HCT116 (cell line): Measurements from ENCODE around the gene FAM162A. TPM values are rescaled to one million over a fixed set of nuclear protein-coding genes. Genes with fewer than 3 reads are reported as not detected.

ENCODE experiments used
- ATAC-seq: fragments of 200-7000 bp; cut with Tn5 transposase; 2 replicates; pipeline ENCODE4 v1.9.1; 2020; ENCODE audit warnings: mild to moderate bottlenecking, moderate library complexity
- BruUV-seq: library from RNA; stranded (reverse); fragments of 400-500 nt; replicated peaks from 2 replicates; lab custom pipeline; 2021; lab: Mats Ljungman, UMichigan
- CTCF ChIA-PET: fragments of 300-600 bp; sonication (Branson Sonifier 250); formaldehyde crosslinking; loops from one replicate; lab custom pipeline; 2021; ENCODE audit warnings: antibody characterized with exemption; lab: Charles Lee
- POLR2A ChIA-PET: fragments of 300-600, 350-600 bp; sonication (Branson Sonifier 250); formaldehyde crosslinking; loops from one replicate; lab custom pipeline; 2021; ENCODE audit warnings: antibody characterized with exemption; lab: Charles Lee
- RAD21 ChIA-PET, 2 experiments: fragments of 300-600 bp; sonication (Branson Sonifier 250); formaldehyde crosslinking; loops; one replicate each; lab custom pipeline; 2023; ENCODE audit warnings: low total read pairs in 2 of 2; ENCODE audit not compliant: uncharacterized antibody in 2 of 2, unreplicated experiment in 2 of 2, low non-redundant PET in 1 of 2; lab: Charles Lee
- DNase-seq: peaks from one replicate; pipeline ENCODE4 v3.0.0-alpha.2; 2010; ENCODE audit warnings: low read depth, low spot score
- H2AFZ ChIP-seq: fragments of 200-600 bp; shearing (Covaris generic), sonication (generic); 2 replicates; pipeline ENCODE4 v1.6.1; 2017; ENCODE audit warnings: low read depth, mixed run types, mixed read lengths, antibody characterized with exemption, low read length; ENCODE audit not compliant: poor library complexity, severe bottlenecking
- H3K27ac ChIP-seq: 2 replicates; pipeline ENCODE4 v1.5.1; 2012; ENCODE audit warnings: low read depth, low read length
- H3K27me3 ChIP-seq: fragments of 200-600 bp; sonication (generic); 2 replicates; pipeline ENCODE4 v1.6.1; 2016; ENCODE audit warnings: mixed run types, low read length, mixed read lengths; ENCODE audit not compliant: insufficient read depth
- H3K36me3 ChIP-seq, 2 experiments: fragments of 200-500 bp in 1 of 2; fragments of 200-600 bp in 1 of 2; sonication (Bioruptor generic) in 1 of 2; sonication (generic) in 1 of 2; 2 replicates each; pipeline versions ENCODE4 v1.5.1 to v1.6.1; 2014 to 2016; ENCODE audit warnings: low read length in 2 of 2, inconsistent platforms in 1 of 2, mixed read lengths in 1 of 2, mixed run types in 1 of 2; ENCODE audit not compliant: insufficient read depth in 2 of 2, control insufficient read depth in 1 of 2
- H3K4me1 ChIP-seq, 2 experiments: fragments of 200-600 bp in 1 of 2; sonication (generic) in 1 of 2; 2 replicates each; pipeline versions ENCODE4 v1.5.1 to v1.6.1; 2012 to 2017; ENCODE audit warnings: low read length in 2 of 2, inconsistent platforms in 1 of 2, mild to moderate bottlenecking in 1 of 2, mixed read lengths in 1 of 2, mixed run types in 1 of 2, moderate library complexity in 1 of 2; ENCODE audit not compliant: insufficient read depth in 2 of 2, control insufficient read depth in 1 of 2
- H3K4me2 ChIP-seq: fragments of 200-600 bp; sonication (generic); 2 replicates; pipeline ENCODE4 v1.6.1; 2017; ENCODE audit warnings: mixed run types, low read length, mixed read lengths
- H3K4me3 ChIP-seq, 2 experiments: fragments of 200-600 bp in 1 of 2; sonication (generic) in 1 of 2; replicated peaks in 1 of 2; 2 replicates each; pipeline ENCODE4 v1.5.1; 2011 to 2016; ENCODE audit warnings: low read length in 2 of 2, control low read depth in 1 of 2, low read depth in 1 of 2, mild to moderate bottlenecking in 1 of 2, mixed read lengths in 1 of 2, mixed run types in 1 of 2
- H3K79me2 ChIP-seq: fragments of 200-600 bp; sonication (generic); 2 replicates; pipeline ENCODE4 v1.6.1; 2017; ENCODE audit warnings: mild to moderate bottlenecking, mixed run types, low read length, moderate library complexity, mixed read lengths; ENCODE audit not compliant: insufficient read depth
- H3K9ac ChIP-seq: fragments of 200-600 bp; sonication (generic); 2 replicates; pipeline ENCODE4 v1.6.1; 2016; ENCODE audit warnings: low read length, mixed read lengths
- H3K9me2 ChIP-seq: fragments of 200-600 bp; sonication (generic), shearing (Covaris generic); 2 replicates; pipeline ENCODE4 v1.6.1; 2017; ENCODE audit warnings: mixed run types, mild to moderate bottlenecking, moderate library complexity; ENCODE audit not compliant: insufficient read depth
- H3K9me3 ChIP-seq, 2 experiments: fragments of 200-500 bp in 1 of 2; fragments of 200-600 bp in 1 of 2; sonication (Bioruptor generic) in 1 of 2; sonication (generic) in 1 of 2; 2 replicates each; pipeline ENCODE4 v1.6.1; 2014 to 2017; ENCODE audit warnings: low read length in 2 of 2, mixed read lengths in 2 of 2, inconsistent platforms in 1 of 2, low read depth in 1 of 2, mild to moderate bottlenecking in 1 of 2, mixed run types in 1 of 2, moderate library complexity in 1 of 2; ENCODE audit not compliant: control insufficient read depth in 1 of 2, insufficient read depth in 1 of 2
- H4K20me1 ChIP-seq: fragments of 200-600 bp; sonication (generic), shearing (Covaris generic); 2 replicates; pipeline ENCODE4 v1.6.1; 2017; ENCODE audit warnings: mixed run types, mild to moderate bottlenecking, moderate library complexity; ENCODE audit not compliant: insufficient read depth
- CBX3 ChIP-seq: IDR thresholded peaks from 2 replicates; pipeline ENCODE4 v1.6.1; 2012; ENCODE audit warnings: low read depth
- CTCF ChIP-seq, 3 experiments: fragments of 200-600 bp in 1 of 3; sonication (generic) in 1 of 3; IDR thresholded peaks in 2 of 3; conservative IDR thresholded peaks in 1 of 3; 2 replicates each; pipeline ENCODE4 v1.5.1; 2012 to 2017; ENCODE audit warnings: low read depth in 2 of 3, low read length in 2 of 3, antibody characterized with exemption in 1 of 3, borderline replicate concordance in 1 of 3, control low read depth in 1 of 3, mild to moderate bottlenecking in 1 of 3, mixed read lengths in 1 of 3, mixed run types in 1 of 3, moderate library complexity in 1 of 3; ENCODE audit not compliant: insufficient read depth in 1 of 3
- EGR1 ChIP-seq: IDR thresholded peaks from 2 replicates; pipeline ENCODE4 v1.6.1; 2012; ENCODE audit warnings: low read depth
- EZH2phosphoT487 ChIP-seq: fragments of 200-600 bp; IDR thresholded peaks from 2 replicates; pipeline ENCODE4 v1.6.1; 2018; ENCODE audit warnings: antibody characterized with exemption, borderline replicate concordance
- JUND ChIP-seq: IDR thresholded peaks from 2 replicates; pipeline ENCODE4 v1.6.1; 2012
- REST ChIP-seq: IDR thresholded peaks from 2 replicates; pipeline ENCODE4 v1.6.1; 2012; ENCODE audit warnings: low read depth
- SIN3A ChIP-seq: IDR thresholded peaks from 2 replicates; pipeline ENCODE4 v1.6.1; 2012; ENCODE audit warnings: low read depth
- TCF7L2 ChIP-seq: IDR thresholded peaks from 2 replicates; pipeline ENCODE4 v1.7.0; 2011; ENCODE audit warnings: borderline replicate concordance, inconsistent platforms; ENCODE audit not compliant: insufficient read depth, insufficient read length; ENCODE audit errors: extremely low read depth
- ZBTB33 ChIP-seq: IDR thresholded peaks from 2 replicates; pipeline ENCODE4 v1.6.1; 2011; ENCODE audit warnings: mild to moderate bottlenecking, low read length, moderate library complexity; ENCODE audit not compliant: insufficient replicate concordance; ENCODE audit errors: extremely low read depth
- intact Hi-C: fragments of 100-400 bp; cut with micrococcal nuclease; formaldehyde crosslinking; loops from 2 replicates; pipeline ENCODE4 v1.10.0; 2022
- total RNA-seq: library from RNA; stranded (reverse); gene quantifications from one replicate; pipeline ENCODE4 v1.2.1, GENCODE V29; 2021; ENCODE audit not compliant: unreplicated experiment

The FAM162A gene
- total RNA-seq, 1 experiment from 2014 or later = 74.1 TPM

- TF ChIP-seq SIN3A (no peak), CTCF (IDR thresholded peaks at IDR 0.05 in 2 of 3, conservative IDR thresholded peaks at IDR 0.05 in 1 of 3; ENCODE audit: borderline replicate concordance in 1 of 3, insufficient read depth in 1 of 3, low read depth in 2 of 3, low read length in 2 of 3) (no peak), ZBTB33 (no peak)
Measured at GRCh38 chr3:122349171-122349570, 34.8 kb upstream of the FAM162A start (continued).

- Histone ChIP-seq H3K4me1 (no peaks in the 10 kb centered on the region; a peak in 2 of 4 replicates), H3K9me2 (no peaks in the 10 kb centered on the region), H3K9me3 (no peaks in the 10 kb centered on the region), H2AFZ (no peak overlapping the region), H3K9ac (no peak overlapping the region), H3K36me3 (no peaks in the 10 kb centered on the region), H3K79me2 (no peaks in the 10 kb centered on the region), H3K27me3 (no peaks in the 10 kb centered on the region), H3K27ac (no peak overlapping the region), H3K4me2 (peak overlapping the region; percentile 17; the same call in 1 of the 2 replicates), H3K4me3 (no peak overlapping the region), H4K20me1 (no peaks in the 10 kb centered on the region)
- TF ChIP-seq EZH2phosphoT487 = no peak
- no peak for TF ChIP-seq TCF7L2
- peak; percentile 52 for TF ChIP-seq EGR1
- no peak for TF ChIP-seq JUND
- no peak for TF ChIP-seq REST
- no peak for TF ChIP-seq CBX3
- BruUV-seq = no TSS peak
- ChIA-PET RAD21 (no interaction called here), POLR2A (interaction anchor here (0.7 kb wide), 1 partner anchor 769 kb away, joined by 3 read pairs; no protein-coding TSS in a partner anchor), CTCF (interaction anchor here (0.7 kb wide), 1 partner anchor 8 kb away, joined by 3 read pairs; no protein-coding TSS in a partner anchor)
- DNase-seq (no peak), ATAC-seq (no peak)
- intact Hi-C loops = no loop called here
Measured at GRCh38 chr3:122350814-122351418, 33.1 kb upstream of the FAM162A start.
